Stimulated activated CD8-positive, alpha-beta memory T cell treated with anti-CD3 and anti-CD28 coated beads, Interleukin-4, amount 100 ng/mL, for 24 hours (primary cell): ENCODE results near the gene CRABP1.

ENCODE experiments used
- DNase-seq: peaks from one replicate; pipeline ENCODE4 v3.0.0-alpha.2; 2020; ENCODE audit warnings: low read depth

The CRABP1 gene

DNA sequence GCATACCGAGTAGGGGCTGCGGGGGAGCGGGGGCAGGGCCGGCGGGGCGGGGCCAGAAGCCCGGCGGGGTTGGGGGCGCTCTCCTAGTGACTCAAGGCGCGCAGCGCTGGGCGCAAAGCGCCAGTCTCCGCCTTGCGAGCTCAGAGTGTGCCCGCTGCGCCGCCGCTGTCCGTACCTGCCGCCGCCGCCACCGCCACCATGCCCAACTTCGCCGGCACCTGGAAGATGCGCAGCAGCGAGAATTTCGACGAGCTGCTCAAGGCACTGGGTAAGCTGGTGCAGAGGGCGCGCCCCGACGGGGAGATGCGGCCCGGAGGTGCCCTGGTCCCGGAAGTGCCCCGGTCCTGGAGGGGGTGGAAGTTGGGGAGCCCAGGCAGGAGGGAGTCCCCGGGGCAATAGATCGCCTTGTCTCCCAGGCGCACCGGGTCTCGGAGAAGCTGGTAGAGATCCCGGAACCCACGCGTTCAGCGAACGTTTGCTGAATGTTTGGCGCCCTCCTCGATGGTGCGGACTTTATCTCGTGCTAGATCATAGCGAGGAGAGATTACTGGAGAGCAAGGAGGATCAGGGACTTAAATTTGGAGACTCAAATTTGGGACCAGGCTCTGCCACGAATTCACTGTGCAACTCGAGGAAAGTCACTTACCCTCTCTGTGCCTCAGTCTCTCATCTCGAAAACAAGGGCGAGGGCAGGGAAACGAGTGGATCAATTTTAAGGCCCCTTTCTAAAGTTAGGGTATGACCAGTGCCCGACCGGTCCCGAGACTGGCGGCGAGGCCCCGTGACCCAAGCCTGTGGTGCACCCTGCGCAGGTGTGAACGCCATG lies at the start of gene CRABP1:
CRABP1 (plus strand) TSS at position 123 of the 826 bp plus-strand sequence; CDS start at position 199, 76 bp downstream.
- DNase-seq: no peak

DNA sequence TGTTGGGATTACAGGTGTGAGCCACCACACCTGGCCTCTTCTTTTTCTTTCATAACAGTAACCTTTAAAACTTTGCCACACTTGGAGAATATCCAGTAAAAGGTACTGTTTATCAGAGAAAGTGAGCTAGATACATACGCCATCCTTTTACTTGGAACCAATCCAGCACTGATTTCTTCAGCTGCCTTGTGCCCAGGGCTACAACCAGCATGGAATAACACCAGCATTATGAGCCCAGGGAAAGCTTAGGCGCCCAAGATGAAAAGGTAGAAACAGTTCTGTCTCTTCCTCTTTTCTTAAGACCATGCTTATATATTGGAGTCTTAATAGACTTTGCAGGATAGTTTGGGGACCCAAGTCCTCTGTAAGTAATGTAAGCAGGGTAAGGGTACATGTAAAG lies 49.1 kb upstream of the CRABP1 start:
- DNase-seq: no peak

DNA sequence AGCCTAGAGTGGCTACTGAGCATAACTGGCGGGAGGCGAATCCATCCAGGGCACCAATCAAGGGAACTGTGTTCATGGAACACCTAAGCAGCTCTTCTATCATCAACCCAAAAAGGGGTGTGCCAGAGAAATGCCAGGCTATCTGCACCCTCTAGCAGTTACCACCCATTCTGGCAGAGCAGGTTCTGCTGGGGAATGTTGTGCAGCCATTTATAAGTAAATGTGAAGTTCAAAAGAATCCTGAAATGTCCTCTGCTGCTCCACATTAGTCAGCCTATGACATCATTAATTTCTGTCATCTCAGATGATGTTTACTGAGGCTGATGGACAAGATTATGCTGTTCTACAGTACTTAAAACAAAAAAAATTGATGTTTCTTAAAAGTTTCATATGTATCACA lies 48.5 kb upstream of the CRABP1 start:
- no peak for DNase-seq

DNA sequence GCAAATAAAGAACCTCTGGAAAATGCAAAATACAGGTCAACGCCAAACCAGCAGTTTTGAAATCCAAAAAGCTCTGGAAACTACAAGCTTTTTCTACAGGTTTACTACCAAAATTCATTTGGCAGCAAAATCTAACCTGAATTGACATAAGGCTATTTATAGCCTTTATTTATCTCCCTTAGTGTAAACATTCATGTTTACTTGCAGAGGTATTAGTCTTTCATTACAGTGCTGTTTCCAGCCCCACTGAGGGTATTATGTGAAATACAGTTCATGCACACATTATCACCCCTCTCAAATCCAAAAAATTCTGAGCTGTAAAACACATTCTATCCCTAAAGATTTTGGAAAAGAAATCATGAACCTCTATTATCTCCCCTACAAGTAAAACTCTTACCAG lies 47.9 kb upstream of the CRABP1 start:
- DNase-seq: no peak

DNA sequence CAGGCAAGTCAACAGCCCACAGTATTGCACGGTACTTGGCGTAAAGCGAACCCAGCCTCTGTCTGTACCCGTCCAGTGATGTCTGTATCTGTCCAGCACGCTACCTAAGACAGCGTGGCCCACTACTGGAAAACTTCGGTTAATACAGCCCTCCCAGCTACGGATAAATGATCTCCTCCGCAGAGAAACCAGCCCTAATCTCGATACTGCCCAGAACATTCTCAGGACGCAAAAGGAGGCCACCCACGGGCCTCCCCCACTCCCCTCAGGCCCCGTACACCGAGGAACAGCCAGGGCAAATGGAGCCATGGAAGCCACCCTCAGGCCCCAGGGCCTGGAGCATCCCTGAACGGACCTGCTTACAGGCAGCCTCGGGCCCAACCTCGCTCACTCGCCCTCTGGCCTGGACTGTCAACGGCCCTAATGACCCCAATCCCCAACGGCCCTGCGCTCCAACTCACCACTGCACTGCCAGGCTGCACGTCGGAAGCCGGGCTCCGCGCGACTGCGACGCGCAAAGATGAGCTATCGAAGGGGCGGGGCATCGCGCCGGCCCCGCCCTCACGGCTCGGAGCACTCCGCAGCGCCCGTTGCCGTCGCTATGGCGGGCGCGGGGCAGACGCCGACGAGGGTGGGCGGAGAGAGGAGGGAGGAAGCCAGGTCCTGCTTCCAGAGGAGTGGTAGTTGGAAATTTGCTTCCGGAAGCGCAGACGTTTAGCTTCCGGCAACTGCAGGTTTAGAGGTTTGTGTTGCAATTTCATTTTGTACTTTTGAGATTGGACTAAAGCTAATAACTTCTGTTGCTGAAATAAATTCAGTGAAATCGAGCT lies 40.8 kb upstream of the CRABP1 start, which contains the start of gene SKIC8:
SKIC8 (minus strand) TSS at position 509 of the 830 bp plus-strand sequence. CDS start 3,923 bp downstream, outside the sequence.
- DNase-seq: peak; percentile 86

DNA sequence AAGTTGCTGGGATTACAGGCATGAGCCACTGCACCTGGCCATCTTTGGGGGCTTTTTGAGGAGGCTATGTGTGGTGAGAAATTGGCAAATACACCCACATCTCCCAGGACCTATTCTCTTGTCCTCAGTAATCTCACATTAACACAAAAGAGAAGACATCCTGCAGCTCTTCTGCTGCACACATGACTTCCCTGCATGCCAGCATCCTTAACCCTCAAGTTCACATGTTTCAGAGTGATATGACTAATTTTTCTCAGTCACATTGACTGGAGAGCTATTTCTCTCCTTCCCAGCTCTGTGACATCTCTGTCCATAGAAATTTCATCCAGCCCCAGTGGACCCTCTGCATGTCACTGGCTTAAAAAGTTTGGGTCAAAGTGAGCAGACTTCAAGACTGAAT lies 38.8 kb upstream of the CRABP1 start:
- no peak for DNase-seq

DNA sequence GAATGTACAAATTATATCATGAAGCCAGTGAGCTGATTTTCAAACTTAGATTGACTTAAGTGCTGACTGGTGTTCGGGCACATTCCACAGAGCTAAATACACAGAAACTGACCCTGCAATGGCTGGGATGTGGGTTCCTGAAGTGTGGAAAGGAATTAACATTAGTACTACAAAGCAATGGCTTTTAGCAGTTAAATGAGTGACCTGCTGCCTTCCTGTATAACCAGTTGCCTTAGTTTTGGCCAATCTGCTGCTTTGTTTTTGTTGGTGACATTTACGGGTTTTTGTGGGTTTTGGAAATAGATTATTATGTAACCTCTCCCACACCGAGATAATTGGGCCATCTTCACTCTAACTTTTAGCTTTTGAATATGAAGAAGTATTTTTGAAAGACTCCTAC lies 38.3 kb upstream of the CRABP1 start:
- no peak for DNase-seq

DNA sequence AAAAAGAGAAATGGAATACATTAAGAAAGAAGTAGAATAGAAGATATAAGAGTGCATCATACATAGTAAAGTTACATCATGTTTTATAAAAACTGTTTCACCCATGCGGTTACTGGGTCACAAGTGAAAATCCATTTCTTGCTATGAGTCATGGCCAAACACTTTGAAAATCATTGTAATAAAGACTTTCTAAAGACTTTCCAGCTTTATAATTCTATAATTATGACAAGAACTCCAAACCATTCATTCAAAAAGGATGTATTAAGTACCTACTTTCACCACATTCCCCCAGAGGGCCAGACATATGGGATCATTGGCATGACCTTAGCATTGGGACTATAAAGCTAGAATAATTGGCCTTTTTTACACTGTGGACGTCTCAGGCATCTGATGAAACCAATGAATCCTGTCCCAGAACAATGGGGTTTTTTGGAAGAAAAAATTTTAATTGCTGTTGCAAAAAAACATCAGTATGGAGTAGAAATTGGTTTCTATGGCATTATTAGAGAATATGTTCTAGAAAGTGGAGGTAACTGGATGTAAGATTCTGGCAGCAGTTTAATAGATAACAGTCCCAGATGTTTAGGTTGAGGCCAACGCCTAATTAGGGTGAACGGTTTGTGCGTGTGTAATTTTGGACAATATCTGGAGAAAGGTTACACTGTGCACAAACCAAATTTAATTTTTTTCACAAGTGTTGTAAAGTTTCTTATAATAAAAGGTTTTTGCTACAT lies 37.4 kb upstream of the CRABP1 start:
- DNase-seq: no peak

DNA sequence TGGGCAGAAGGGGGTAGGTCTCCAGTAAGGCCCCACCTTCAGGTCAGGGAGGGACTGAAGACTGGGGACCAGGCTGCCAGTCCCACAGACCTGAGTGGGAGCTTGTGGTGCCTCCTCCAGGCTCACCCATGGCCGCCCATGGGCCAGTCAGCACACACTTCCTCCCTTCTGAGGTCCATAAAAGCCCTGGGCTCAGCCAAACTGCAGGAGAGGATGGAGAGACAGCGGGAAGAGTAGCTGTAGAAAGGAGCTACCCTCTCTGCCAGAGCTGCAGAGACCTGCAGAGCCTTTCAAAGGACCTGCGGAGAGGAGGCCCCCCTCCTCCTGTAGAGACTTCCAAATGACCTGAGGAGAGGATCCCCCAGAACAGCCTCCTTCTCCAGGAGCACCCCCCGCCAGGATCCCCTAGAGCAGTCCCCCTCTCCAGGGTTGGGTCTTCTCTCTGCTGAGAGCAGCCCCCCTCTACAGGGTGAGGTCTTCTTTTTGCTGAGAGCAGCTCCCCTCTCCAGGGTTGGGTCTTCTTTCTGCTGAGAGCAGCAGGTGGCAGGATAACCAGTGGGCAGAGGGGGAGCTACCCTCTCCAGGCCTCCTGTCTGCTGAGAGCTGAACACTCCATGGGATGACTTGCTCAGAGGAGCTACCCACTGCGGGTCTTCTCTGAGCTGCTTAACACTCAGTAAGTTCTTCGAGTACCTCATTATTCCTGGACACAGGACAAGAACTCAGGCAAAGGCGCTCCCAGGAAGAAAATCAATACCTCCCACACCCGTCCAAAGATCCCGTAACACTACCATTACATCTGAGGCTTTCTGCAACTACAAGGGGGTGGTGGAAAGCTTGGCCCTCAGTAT lies 35.7 kb upstream of the CRABP1 start:
- DNase-seq: no peak

DNA sequence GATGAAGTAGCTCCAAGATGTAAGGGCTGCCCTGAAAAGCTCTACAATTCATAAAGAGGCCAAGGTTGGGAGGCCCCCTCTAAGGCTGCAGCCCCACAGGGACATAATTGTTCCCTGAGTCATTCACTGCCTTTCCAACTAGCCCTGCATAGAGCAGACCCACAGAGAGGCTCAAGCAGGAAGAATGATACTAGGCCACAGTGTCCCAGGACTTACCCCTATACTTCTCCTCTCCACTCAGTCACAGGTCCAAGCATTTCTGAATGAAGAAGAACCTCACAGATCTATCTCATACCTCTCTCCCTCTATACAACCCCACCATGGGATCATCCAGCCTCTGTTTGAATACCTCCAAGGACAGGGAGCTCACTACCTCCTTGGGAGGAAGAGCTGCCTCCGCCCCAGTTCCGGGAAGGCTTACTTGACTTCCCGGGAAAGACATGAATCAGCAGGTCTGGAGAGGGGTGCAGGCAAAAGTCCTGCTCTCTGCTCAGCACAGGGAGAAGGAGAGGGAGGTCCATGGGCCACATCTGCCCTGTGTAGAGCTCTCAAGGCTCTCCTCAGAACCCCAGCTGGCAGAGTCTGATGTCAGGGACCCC lies 33.9 kb upstream of the CRABP1 start:
- DNase-seq: no peak

DNA sequence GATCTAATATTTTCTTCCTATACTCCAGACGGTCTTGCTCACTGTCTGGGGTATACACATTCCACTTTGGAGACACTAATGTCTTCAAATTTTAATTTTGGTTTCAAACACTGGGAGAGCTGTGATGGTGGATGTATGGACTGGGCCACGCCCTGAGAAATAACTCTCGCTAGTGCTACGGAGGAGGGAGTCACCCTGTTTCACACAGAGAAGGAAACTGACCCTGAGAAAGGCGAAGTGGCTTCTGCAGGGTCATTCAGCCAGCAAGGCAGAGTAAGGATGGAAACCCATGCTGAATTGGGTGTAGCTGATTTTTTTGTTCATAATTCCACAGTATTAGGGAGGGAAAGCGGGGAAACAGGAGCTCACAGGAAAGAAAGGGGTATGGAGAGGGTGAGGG lies 32.2 kb upstream of the CRABP1 start:
- no peak for DNase-seq

DNA sequence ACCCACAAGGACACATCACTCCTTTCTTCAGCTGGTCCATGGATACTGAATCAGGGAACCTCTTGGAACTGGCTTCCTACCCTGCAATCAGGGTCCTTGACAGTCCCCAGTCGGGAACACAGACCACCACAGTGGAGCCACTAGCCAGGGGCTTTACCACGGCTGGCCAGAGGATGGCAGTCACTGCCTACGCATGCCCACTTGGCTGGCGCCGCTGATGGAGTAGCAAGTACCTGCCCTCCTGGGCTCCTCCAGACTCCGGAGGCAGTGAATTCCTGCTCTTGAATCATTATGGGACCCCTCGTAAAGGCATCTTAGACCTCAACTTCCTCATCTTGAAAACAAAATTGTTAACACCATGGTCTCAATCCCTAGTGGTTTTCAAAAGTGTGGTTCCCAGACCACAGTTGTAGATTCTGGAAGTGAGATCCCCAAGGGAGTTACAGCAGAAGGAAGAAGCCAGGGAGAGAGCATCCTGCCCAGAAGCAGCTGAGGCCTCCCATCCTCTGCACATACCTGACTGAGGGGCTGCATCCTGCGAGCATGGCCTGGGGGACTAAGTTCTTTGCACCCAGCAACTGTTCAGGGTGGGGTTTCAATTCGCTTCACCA lies 31.6 kb upstream of the CRABP1 start:
- peak; percentile 28 for DNase-seq

DNA sequence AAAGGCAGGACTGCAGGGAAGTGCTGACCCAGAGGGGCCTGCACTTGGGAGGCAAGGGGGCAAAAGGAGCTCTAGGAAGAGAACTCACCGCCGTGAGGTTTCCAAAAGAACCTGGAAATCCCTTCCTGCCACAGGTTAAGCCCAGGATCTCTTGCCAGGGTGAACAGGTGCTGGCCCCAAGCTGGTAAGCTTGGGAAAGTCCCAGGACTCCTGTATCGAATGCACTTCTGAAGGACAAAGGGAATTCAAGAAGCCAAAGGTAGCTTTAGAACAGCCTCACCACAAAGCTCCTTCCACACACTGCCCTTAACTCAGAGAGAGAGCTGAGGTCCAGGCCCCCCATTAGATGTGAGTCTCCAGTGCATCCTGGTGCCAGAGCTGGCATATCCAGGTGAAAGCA lies 28.9 kb upstream of the CRABP1 start:
- DNase-seq: no peak

DNA sequence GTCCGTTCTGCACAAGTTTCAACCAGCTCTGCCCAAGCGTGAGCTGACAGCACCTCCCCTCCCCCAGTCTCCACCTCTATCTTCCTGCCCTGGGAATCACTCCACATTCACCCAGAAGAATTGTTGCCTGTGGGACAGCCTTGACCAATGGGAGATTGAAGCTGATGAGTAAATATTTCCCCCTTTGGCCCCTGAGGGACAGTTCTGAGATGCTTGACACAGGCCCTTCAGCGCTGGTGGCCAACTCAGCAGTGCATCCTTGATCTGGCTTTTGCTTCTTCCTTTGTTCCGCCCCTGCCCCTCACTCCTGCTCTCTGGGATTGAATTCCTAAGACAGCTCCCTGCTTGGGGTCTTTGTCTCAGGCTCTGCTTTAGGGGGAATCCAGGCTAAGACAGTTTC lies 27.6 kb upstream of the CRABP1 start:
- no peak for DNase-seq

DNA sequence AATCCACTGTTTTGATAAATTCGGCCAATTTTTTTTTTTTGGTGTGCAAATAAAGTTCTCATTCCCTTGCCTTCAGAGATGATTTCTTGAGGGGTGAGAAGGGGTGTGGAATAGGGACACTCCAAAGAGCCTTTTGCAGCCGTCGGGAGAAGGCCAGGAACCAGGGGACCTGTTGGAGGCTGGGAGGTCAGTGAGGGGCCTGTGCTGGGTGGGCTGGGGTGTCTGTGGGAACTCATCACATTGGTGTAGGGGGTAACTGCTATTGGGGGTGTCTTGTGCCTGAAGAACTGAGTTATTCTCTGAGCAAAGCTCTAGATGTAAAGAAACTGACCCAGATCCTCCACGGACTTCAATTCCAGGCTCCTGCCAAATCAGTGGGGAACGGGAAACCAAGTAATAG lies 27.2 kb upstream of the CRABP1 start:
- no peak for DNase-seq

DNA sequence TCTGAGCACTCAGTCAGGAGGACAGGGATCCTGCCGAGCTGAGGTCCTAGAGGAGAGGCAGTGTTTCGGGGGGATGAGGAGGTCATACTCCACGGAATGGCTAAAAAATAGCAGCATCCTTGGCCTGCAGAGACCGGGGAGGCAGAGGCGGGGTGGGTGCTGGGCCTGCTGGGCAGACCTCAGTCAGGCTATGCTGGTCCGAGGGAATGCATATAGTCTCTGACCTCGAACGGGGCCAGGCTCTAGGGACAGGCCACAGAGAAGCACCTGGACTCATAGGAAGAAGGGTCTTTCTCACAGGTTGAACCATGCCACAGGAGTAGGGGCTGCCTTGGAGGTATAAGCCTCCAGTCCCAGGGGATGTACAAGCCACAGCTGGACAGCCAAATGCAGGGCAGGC lies 26.8 kb upstream of the CRABP1 start:
- DNase-seq: no peak

DNA sequence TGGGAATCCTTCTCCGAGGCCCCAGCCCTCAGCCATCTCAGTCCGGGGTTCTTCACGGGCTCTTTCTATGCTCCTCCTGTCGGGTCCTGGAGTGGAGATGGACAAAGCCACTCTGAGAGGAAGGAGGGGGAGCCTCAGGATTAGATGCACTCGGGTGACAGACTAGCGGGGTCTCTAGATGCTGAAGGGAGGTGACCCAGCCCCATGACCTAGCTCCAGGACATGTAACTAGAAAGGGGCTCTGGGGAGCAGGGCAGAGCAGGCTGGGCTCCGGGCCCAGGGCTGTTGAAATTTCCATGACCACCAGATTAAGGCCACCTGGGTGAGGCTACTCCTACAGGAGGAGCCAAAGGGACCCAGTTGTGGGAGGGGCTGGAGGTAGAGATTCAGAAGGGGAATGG lies 26.0 kb upstream of the CRABP1 start:
- DNase-seq: no peak

DNA sequence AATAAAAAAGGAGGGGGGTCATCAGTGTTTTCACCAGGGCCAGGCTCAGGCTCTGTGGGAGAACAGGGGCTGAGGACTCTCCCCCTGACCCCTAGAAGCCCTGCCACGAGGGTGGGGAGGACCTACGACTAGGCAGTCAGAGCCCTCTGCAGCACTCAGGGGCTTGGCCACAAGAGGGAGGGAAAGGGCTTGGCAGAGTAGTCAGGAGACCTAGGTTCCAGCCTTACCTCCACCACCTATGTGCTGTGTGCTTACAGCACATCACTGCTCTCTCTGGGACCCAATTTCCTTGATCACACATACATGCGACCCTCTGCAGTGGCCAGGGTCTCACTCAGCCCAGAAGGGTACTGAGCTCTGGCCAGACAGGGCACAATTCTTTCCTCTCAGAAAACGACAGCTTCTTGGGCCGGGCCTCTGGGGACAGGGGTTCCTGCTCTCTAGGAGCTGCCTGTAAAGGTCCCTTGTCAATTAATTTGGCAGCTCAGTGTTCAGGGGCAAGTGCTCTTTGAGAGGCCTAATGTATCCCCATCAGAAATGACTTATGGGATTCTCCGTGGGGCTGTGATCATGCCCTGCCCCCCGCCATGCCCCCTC lies 24.4 kb upstream of the CRABP1 start:
- no peak for DNase-seq

DNA sequence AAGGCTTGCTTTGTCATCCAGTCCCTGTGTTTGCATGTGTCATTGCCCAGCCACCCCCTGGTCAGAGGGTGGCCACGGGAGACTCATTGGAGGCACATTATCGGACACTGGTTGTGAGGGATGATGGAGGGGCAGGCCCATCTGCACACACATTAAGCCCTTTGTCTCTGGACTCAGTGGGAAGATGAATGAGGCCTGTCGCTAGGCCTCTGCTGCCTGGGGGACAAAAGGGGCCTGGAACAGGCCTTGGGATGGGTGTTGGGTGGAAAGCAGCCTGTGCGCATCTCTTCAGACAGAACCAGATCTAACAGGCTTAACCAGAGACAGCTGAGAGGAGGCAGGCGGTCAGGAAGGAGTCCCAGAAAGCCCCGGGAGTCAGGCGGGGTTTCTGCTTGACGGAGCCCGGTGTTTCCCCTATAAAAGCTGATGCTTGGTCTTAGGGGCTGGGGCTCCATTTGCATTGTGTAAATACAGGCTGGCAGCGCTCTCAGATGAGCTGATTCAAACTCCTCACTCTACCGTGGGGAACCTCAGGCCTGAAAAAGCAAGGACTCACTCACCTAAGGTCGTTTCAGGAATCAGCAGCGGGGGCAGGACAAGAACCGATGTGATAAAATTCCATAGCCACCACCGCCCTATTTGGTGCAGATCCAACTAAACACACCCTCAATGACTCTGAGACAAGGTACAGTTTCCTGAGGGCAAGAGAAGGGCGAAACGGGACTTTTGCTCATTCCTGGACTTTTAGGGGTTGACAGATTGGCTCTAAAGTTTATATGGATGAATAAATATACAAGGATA lies 23.7 kb upstream of the CRABP1 start:
- no peak for DNase-seq
